GM12865 (cell line): Measurements from ENCODE around the gene ADAM17.
"Not testable (repeated sequence)": the region's sequence is repeated elsewhere in the genome, so short reads cannot be mapped to it uniquely, and the experiment has no call there.

Experiments
- DNase-seq: peaks from one replicate; pipeline ENCODE4 v3.0.0; 2010; ENCODE audit warnings: low read depth
- H3K4me3 ChIP-seq: 2 replicates; pipeline ENCODE4 v1.5.1; 2011; ENCODE audit warnings: mild to moderate bottlenecking, low read depth, low read length, control low read depth
- CTCF ChIP-seq: IDR thresholded peaks from 2 replicates; pipeline ENCODE4 v1.5.1; 2011; ENCODE audit warnings: low read length, control low read depth, low read depth, inconsistent platforms; ENCODE audit not compliant: insufficient read depth; ENCODE audit errors: missing control alignments

The ADAM17 gene

GRCh38 chr2:9594366-9595054 lies 38.9 kb upstream of the ADAM17 start:
- DNase-seq: peak; percentile 21
- no peak for TF ChIP-seq CTCF
- no peak overlapping the region for H3K4me3 ChIP-seq

- peak; percentile 13 for DNase-seq
Measured at GRCh38 chr2:9593925-9594324, 38.3 kb upstream of the ADAM17 start.

GRCh38 chr2:9592699-9593098 lies 37.1 kb upstream of the ADAM17 start:
- no peak for DNase-seq
- H3K4me3 ChIP-seq: no peak overlapping the region
- no peak for TF ChIP-seq CTCF

More at GRCh38 chr2:9593925-9594324, 38.3 kb upstream of the ADAM17 start:
- TF ChIP-seq CTCF: no peak
- no peak overlapping the region for H3K4me3 ChIP-seq

GRCh38 chr2:9590641-9591040 lies 35.0 kb upstream of the ADAM17 start:
- no peak for DNase-seq
- H3K4me3 ChIP-seq: no peak overlapping the region
- no peak for TF ChIP-seq CTCF

GRCh38 chr2:9586465-9586864 lies 30.8 kb upstream of the ADAM17 start:
- TF ChIP-seq CTCF: no peak
- H3K4me3 ChIP-seq: no peak overlapping the region
- DNase-seq: no peak

GRCh38 chr2:9585486-9585885 lies 29.9 kb upstream of the ADAM17 start:
- DNase-seq: no peak
- no peak for TF ChIP-seq CTCF
- no peak overlapping the region for H3K4me3 ChIP-seq

- not testable (repeated sequence) for DNase-seq, H3K4me3 ChIP-seq
Measured at GRCh38 chr2:9584902-9585301, 29.3 kb upstream of the ADAM17 start.
